Ishikawa (cell line): ENCODE results near the gene SF3B3.

Experiments used
- CEBPB ChIP-seq: IDR thresholded peaks from 2 replicates; pipeline ENCODE4 v1.6.1; 2012
- CREB1 ChIP-seq: IDR thresholded peaks from 2 replicates; pipeline ENCODE4 v1.6.1; 2012; ENCODE audit warnings: low read depth
- EGR1 ChIP-seq: IDR thresholded peaks from 2 replicates; pipeline ENCODE4 v1.6.1; 2012
- EP300 ChIP-seq: IDR thresholded peaks from 2 replicates; pipeline ENCODE4 v1.6.1; 2012; ENCODE audit warnings: borderline replicate concordance
- FOXM1 ChIP-seq: IDR thresholded peaks from 2 replicates; pipeline ENCODE4 v1.6.1; 2012; ENCODE audit warnings: low read depth, borderline replicate concordance
- MAX ChIP-seq: IDR thresholded peaks from 2 replicates; pipeline ENCODE4 v1.6.1; 2012
- NFIC ChIP-seq: IDR thresholded peaks from 2 replicates; pipeline ENCODE4 v1.6.1; 2012
- RAD21 ChIP-seq: IDR thresholded peaks from 2 replicates; pipeline ENCODE4 v1.6.1; 2012; ENCODE audit warnings: low read depth
- REST ChIP-seq: IDR thresholded peaks from 2 replicates; pipeline ENCODE4 v1.6.1; 2012; ENCODE audit warnings: low read depth, mild to moderate bottlenecking
- TAF1 ChIP-seq: IDR thresholded peaks from 2 replicates; pipeline ENCODE4 v1.6.1; 2012; ENCODE audit warnings: low read depth, mild to moderate bottlenecking
- TCF12 ChIP-seq: IDR thresholded peaks from 2 replicates; pipeline ENCODE4 v1.6.1; 2012; ENCODE audit warnings: low read depth
- TEAD4 ChIP-seq: IDR thresholded peaks from 2 replicates; pipeline ENCODE4 v1.6.1; 2012
- USF1 ChIP-seq: IDR thresholded peaks from 2 replicates; pipeline ENCODE4 v1.6.1; 2012
- YY1 ChIP-seq: IDR thresholded peaks from 2 replicates; pipeline ENCODE4 v1.6.1; 2012; ENCODE audit warnings: low read depth
- ZBTB7A ChIP-seq: IDR thresholded peaks from 2 replicates; pipeline ENCODE4 v1.6.1; 2012; ENCODE audit warnings: low read depth

SF3B3 gene

GRCh38 chr16:70590722-70591415 lies 67.3 kb downstream of the SF3B3 start:
- TF ChIP-seq RAD21 = no peak
- TF ChIP-seq USF1 = no peak
- TF ChIP-seq EGR1 = no peak
- TF ChIP-seq FOXM1 = no peak
- no peak for TF ChIP-seq TEAD4
- no peak for TF ChIP-seq ZBTB7A
- no peak for TF ChIP-seq CEBPB
- TF ChIP-seq NFIC = no peak
- no peak for TF ChIP-seq CREB1
- no peak for TF ChIP-seq MAX
- TF ChIP-seq EP300 = no peak

- no peak for TF ChIP-seq TAF1
- no peak for TF ChIP-seq FOXM1
- TF ChIP-seq EP300 = no peak
Measured at GRCh38 chr16:70591615-70592014, 68.0 kb downstream of the SF3B3 start.

GRCh38 chr16:70592106-70592571 lies 68.5 kb downstream of the SF3B3 start:
- TF ChIP-seq TEAD4 (no peak), ZBTB7A (no peak), MAX (no peak), USF1 (no peak), CREB1 (no peak), YY1 (no peak), TAF1 (no peak), EP300 (no peak), CEBPB (no peak)

- TF ChIP-seq NFIC (no peak), TCF12 (no peak), CEBPB (no peak), TAF1 (no peak), ZBTB7A (no peak), MAX (no peak), CREB1 (no peak), EP300 (no peak), TEAD4 (no peak), RAD21 (no peak), USF1 (no peak), REST (no peak), FOXM1 (no peak), EGR1 (no peak), YY1 (no peak)
Measured at GRCh38 chr16:70593544-70593943, 69.9 kb downstream of the SF3B3 start.

- TF ChIP-seq TAF1 = no peak
- no peak for TF ChIP-seq TCF12
- no peak for TF ChIP-seq FOXM1
- TF ChIP-seq EP300 = no peak
- TF ChIP-seq NFIC = no peak
- no peak for TF ChIP-seq YY1
- TF ChIP-seq ZBTB7A = no peak
- TF ChIP-seq CREB1 = no peak
- no peak for TF ChIP-seq RAD21
- TF ChIP-seq USF1 = no peak
- no peak for TF ChIP-seq TEAD4
- TF ChIP-seq CEBPB = no peak
- TF ChIP-seq MAX = no peak
- TF ChIP-seq EGR1 = no peak
Measured at GRCh38 chr16:70594569-70594968, 71.0 kb downstream of the SF3B3 start.

GRCh38 chr16:70597135-70597835 lies 73.7 kb downstream of the SF3B3 start:
- no peak for TF ChIP-seq YY1
- TF ChIP-seq USF1 = no peak
- TF ChIP-seq MAX = no peak
- TF ChIP-seq REST = no peak
- no peak for TF ChIP-seq TAF1
- TF ChIP-seq TCF12 = no peak
- no peak for TF ChIP-seq NFIC
